Activated CD4-positive, CD25-positive, alpha-beta regulatory T cell (primary cell): ENCODE data around the gene MPRIP.

Source experiments
- DNase-seq, 4 experiments: peaks; one replicate each; lab custom pipeline; 2025; lab: John Stamatoyannopoulos, UW

The MPRIP gene

DNA sequence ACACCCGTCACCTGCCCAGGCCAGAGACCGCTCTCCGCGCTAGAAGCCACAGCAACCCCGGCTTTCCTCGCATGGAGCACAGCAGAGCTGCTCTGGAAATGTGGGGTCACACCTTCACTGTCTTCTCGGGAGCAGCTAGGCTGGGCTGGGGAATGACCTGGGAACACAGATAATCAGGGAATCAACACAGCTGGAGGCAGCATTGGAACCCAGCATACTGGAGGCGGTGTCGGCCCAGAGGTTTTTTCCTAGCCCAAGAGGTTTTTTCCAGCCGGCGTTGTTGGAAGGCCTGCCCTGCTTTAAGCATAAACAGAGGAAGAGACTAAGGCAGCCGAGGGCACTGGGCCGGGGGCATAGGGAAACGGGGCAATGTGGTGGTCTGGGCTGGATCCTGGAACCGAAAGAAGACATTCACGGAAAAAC lies 164.7 kb downstream of the MPRIP start:
- no peak for DNase-seq

DNA sequence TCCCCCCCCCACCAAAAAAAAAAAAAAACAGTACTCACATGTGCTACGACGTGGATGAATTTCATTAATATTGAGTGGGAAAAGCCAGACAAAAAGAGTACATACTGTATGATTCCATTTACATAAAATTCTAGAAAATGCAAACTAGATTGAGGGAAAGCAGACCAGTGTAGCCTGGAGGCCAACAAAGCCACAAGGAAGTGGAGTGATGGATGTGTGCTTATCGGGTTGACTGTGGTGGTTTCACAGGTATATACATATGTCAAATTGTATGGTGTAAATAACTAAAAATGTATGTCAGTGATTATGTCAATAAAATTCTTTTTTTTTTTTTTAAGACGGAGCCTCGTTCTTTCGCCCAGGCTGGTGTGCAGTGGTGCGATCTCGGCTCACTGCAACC lies 165.7 kb downstream of the MPRIP start:
- DNase-seq, result no peak

DNA sequence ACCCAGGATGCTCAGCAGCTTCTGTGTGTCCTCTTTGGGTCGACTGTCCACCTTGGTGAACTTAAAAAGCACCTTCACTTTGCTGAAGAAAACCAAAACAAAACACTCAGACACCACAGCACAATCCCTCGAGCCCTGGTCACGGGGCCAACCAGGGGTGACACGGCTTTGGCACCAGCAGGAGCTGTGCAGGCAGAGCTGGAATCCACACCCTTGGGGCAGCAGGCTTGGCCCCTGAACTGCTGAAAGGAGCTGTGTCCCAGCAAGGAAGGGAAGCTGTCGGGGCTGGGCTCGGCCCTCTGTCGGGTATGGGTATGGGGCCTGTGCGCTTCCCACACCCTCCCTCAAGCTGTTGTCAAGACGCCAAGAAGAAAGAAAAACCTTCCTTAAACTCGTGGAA lies 171.5 kb downstream of the MPRIP start:
- DNase-seq, result no peak

DNA sequence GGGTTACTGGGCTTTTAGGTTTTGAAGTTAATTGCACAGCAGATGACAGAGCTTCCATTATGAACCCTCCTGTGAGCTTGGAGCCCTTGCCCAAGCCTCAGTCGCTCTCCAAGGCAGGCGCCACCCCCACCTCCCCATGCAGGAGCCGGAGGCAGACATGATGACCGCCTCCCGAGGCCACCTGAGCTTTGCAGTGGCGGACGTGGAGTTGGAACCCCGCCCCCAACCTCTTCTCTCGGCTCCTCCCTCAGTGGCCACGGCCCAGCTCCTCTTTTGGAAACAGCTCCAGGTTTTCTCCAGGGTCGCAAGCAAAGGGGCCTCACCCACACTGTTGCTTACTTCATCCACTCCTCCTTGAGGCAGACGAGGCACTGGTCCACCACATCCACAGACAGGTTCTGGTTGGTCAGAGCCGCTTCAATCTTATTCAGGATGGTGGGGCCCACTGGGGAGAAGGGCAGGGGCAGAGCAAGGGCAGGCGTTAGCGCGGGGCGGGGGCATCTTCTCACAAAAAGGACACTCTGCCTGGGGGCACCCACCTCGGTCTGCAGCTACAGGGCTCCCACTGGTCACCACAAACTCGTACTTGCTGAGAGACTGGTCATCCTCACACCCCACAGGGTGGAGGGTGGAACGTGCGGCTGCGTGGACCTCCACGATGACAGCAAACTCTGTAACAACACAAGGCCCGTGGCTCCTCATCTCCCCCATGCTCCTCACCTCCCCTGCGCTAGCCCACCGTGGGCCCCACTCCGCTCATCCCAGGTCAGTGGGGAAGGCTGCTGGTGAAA lies 172.6 kb downstream of the MPRIP start:
- DNase-seq, result no peak

DNA sequence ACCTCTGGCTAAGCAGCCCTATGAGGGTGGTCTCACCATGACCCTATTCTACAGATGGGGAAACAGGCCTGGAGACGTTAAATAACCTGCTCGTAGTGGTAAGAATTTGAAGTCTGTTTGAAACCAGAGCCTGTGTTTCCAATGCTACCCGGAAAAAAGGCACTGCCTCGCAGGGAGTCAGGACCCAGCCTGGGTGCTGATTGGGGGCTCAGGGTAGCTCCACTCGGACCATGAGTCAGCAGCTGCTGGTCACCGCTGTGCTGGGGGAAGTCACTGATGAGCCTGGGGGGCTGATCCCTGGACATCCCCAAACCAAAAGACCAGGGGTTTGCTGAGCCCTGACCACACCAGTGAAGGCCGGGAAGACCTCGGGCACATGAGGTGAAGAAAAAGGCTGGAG lies 173.3 kb downstream of the MPRIP start:
- DNase-seq, result no peak

DNA sequence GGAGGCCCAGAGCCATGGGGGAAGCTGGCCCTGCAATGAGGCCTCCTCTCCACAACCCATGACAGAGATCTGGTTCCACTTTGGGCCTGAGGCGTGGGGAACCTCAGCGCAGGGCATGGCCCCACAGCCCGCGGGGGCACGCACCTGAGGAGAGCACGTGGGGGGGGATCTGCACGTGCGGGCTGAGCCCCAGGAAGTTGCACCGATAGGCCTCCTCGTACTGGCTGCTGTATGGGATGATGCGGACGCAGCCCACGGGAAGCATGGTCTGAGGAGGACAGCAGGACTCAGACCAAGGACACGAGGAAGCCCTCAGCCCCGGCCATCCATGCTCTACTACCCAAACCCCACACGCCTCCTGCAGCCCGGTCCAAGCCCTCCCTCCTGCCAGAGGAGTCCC lies 174.0 kb downstream of the MPRIP start:
- no peak for DNase-seq

DNA sequence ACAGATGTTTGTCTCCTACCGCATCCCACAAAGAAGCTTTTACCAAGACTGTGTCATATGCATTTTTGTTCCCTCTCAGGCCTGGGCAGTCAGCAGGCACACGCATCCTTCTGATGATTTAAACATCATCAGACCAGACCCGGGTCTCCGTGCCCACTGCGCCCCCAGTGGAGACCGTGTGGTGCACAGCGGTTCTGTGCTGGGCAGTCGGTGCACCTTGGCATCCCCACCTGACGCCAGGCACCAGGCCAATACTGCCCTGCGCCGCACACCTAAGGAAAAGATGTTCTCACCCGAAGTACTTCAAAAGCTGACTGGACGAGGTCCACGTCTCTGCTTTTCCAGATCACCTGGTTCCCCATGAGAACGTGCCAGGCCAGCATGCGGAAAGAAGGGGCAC lies 174.5 kb downstream of the MPRIP start:
- DNase-seq, result no peak

DNA sequence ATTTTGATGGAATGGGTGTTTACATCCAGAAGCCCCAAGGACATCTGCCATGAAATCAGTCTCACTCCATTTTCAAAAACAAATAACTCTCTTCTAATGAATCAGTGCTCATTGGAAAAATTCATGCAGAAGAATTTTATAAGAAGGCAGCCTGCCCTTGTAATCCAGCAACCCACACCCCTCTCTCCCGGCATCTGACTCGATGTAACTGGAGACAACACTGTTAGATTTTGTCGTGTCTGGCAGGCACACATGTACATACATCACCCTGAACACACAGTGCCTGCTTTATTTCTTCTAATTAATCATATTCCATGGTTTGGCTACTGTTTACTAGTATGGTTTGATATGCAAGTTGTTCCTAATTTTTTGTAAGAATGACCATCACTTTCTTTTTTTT lies 175.7 kb downstream of the MPRIP start:
- no peak for DNase-seq

DNA sequence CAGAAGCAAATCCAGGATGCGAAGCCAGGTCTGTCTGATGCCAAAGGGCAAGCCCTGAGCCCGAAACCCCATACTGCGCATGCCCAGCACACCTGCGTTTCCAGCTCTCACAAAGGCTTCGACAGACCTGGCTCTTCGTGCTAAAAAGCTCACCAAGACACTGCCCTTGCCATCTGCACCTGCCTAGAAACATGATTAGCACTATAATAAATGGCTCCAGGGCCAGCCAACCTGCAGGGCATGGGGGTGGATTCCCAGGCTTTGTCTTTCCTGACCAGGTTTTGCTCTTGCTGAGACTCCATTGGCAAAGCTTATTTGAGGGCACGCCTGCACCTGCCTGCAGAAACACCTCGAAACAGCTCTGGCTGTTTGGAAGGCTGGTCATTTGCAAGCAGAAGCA lies 178.3 kb downstream of the MPRIP start:
- no peak for DNase-seq

DNA sequence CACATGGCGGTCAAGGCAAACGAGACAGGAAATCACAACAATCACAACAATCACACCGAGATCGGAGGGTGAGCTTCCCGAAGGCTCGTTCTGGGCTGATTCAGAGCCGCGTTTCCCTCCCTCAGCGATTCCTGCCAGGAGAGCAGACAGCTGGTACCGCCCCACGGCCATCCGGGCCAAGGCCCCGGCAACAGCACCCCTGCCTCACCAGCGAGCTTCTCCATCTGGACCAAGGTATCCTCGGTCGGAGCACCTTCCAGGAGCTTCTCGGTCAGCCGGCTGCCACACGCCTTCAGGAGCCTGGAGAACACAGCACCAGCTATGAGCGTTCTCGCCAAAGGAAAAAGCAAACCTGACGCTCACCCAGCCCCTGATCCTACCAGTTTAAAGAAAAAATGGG lies 179.1 kb downstream of the MPRIP start:
- DNase-seq, result no peak

DNA sequence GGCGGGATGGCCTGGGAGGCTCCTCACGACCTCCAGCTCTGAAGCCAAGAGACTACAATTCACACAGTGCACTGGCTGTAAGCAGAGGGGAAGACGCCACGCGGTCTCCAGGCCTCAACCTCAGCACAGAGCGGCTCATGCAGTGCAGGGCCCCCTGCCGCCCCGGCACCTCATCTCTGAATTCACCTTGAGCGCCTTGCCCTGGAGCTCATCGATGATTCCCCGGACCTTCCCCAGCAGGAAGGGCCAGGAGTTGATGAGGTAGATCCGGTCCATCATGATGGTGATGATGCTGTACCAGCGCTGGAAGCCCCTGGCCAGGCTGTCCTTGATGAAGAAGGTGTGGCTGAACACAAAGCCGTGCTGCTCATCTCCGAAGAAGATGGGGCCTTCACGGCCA lies 181.5 kb downstream of the MPRIP start:
- no peak for DNase-seq

DNA sequence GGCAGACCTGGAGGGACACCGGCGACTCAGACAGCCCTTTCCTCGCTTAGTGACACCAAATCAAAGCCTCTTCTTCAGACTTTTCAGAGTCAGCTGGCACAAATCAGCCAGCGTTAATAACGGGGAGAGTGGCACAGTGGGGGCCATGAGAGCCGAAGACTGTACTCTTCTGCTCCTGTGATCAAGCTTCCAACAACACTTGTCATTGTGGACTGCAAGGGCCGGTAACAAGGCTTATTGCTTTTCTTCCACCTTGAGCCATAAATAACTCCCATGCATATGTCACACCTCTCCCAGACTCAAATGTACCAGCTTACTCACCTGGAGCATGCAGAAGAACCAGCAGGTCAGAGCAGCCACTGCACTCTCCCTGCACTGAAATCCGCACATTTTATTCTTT lies 181.9 kb downstream of the MPRIP start:
- DNase-seq, result no peak

DNA sequence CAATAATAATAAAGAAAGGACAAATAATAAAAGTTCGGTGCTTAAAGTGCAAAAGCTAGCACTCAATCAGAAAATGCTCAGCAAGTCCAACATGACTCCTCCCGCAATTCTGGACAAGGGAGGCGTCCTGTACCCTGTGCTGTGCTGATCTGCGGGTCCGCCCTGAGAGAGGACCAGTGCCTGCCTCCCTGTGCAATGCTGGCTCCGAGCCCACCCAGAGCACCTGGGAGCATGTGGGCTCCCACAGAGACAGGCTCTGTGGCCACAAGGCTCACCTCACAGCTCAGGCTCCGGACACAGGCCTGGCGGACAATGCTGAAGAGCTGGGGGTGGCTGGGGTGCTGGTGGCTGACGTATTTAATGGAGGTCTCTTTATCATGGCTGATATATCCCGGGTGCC lies 183.6 kb downstream of the MPRIP start:
- DNase-seq, result no peak

DNA sequence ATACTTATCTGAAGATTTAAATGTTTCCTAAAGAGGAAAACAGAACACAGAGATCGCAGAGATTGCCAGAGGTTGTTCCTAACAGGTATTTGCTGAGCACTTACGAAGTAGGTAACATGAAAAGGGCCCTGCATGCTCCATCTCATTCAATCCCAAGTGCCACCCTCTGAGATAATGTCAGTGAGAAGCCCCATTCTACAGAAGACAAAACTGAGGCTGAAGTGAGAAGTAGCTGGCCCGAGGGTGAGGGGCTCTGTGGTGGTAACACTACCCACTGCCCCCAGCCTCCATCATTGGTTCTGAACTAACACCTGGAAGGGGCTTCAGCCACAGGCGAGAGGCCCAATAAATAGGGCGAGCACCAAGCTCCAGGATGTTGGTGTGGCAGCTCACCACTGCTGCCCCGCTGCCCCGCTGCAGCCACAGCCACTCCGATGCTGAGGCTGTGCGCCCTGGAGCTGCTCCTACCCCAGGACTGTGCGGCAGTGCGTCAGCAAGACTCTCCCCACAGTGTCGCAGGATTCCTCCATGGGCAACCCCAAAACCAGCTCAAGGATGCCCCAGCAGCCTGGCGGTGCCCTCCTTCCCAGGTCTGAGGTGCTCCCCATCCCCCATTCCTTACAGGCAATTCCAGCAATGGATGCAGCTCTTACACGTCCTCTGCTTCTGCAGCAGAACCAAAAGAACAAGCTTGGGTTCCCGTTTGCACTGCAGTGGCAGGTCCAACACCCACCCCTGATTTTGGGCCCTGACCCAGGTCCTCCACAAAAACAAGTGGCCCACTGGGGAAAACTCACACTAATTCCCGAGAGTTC lies 184.4 kb downstream of the MPRIP start:
- DNase-seq, result no peak

DNA sequence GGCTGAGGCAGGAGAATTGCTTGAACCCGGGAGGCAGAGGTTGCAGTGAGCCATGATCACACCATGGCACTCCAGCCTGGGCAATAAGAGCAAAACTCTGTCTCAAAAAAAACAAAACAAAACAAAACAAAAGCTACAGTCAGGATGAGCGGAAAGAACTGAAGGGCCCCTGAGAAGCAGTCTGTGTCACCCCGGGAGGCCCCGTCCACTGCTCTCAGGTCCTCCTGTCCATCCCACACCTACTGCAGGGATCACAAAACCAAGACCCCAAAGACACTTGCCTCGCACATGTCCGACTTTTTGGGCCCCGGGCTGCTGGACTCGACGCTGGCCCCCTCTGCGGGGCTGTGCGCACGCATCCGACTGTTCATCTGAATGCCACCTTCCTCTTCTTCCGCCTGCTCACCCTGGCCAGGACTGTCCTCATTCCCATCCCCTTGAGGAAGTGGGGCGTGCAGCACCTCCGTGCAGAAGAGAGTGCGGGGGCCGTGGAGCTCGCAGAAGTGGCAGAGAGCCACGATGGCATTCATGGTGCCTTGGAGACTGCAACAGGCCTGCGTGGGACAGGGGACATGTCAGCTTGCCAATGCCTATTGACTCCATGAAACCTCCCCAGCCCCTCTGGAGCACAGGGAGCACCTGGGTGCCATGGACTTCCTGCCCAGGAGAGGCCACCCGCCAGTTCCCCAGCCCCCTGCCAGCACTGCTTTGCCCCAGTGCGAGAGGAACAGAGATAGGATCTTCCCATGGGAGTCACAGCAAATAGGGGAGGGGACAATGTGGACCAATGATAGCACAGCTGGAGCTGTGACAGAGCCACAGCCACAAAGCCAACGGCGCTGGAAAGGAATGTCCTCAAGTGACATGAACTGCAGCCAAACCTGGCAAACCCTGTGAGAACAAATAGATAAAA lies 185.6 kb downstream of the MPRIP start:
- DNase-seq, result no peak

DNA sequence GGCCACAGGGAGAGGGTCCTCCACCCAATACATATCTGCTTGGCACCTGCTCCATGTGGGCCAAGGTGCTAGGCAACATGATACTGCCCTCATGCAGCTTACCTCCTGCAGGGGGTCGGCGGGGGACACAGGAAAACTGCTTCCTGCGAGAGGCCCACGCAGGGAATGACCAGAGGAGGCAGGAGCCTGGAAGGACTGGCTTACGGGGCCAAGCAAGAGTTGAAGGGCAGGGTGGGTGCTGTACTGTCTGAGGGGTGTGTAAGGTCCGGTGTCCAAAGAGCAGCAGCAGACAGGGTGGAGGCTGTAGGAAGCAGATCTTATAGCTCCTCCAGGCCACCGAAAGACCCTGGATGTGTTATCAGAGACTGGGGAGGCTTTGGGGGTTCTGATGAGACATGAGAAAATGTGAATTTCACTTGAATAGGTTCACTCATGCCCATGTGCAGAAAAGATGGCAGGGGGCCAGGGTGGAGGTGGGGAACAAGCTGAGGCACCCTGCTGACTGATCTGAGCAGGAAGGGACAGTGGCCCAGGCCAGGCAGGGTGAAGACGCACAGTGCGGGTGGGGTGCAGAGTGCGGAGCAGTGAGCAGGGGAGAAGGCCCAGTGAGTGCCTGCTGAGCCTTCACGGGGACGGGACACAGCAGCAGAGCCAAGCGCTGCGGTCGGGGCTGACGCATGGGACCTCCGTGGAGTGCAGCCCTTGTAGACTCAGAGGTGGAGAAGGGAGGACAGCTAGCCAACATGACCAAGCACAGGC lies 186.4 kb downstream of the MPRIP start:
- DNase-seq, result no peak

DNA sequence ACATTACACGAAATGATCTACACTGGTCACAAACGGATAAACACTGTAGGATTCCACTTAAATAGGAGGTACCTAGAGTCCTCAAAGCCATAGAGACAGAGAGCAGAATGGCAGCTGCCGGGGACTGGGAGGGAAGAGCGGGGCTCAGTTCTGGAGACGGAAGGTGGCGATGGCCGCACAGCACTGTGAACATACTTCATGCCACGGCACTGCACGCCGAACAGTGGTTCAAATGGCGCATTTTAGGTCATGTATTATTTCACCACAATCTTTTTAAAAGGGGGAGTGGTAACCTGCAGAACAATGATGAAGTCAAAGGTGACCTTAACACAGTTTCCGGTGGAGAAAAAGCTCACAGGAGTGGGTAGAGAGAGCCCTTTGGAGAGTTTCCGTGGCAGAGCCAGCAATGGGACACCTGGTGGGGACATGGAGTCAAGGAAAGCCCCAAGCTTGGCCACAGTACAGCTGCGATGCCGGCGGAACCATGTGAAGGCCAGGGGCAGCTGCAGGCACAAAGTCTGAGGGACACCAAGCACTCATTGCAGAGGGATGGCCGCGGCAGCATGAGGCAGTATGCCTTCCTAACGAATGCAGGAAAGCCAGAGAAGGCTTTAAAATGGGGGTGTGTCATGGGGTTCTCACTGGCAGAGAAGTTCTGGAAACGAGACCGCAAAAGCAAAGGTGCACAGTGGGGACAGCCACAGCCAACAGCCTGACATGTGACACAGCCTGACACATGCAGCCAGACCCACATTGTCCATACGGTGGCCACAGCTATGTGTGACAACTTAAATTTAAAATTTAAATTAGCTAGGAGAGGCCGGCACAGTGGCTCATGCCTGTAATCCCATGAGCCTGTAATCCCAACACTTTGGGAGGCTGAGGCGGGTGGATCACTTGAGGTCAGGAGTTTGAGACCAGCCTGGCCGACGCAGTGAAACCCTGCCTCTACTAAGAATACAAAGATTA lies 187.4 kb downstream of the MPRIP start:
- no peak for DNase-seq

DNA sequence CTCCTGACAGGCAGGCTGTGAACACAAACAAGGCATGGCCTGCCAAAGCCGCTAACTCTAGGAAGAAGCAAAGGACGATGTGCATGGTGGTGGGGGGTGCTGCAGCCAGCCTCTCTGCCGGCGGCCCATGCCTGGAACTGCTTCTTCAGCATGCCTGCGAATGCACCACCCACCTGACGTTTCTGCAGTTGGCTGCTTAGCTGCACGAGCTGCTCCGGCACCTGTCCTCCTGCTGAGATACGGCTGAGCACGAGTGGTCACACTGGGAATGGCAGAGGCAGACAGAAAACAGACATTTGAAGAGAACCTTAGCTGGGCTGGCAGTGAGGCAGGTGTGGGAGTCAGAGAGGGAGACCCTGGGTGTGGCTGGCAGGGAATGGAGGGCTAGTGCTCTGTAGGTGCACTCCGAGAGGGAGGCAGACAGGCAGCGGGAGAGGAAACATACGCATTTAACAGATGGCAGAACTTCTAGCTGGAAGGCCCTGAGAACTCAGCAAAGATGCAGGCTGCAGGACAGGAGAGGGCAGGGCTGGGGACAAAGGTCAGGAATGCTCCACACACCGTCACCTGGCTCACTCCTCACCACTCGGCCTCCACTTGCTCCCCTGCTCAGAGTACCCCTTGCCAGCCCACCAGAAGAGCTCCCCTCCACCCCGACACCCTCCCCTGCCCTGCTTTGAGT lies 189.5 kb downstream of the MPRIP start:
- DNase-seq, result no peak

DNA sequence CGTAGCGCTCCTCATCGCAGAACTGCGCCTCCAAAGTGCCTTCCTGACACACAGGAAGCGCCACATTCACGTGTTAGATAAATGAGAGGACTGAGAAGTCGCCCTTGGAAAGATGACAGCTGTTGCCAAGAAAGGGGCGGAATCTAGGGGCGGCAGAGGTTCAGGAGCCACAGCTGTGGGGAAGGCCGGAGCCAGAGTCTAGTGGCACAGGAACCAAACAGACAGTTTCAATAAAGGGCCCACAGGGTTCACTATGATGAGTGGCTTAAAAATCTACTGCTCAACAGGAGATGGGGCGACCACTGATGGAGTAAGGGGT lies 190.0 kb downstream of the MPRIP start:
- no peak for DNase-seq
